ENCODE data around the gene MPZL1. TPM values are rescaled to one million over a fixed set of nuclear protein-coding genes. Genes with fewer than 3 reads are reported as not detected.
"Not testable (repeated sequence)": the region's sequence is repeated elsewhere in the genome, so short reads cannot be mapped to it uniquely, and the experiment has no call there.

MPZL1 gene
- total and polyA plus RNA-seq, 3 experiments from 2014 or later: 8.2 to 17.9 (median 15.6) TPM

- H3K27me3 Mint-ChIP-seq: peaks cover 0 to 1% of the 10 kb centered on the region in 2 donors
- no peaks in the 10 kb centered on the region for H3K36me3 Mint-ChIP-seq
- no peak overlapping the region for H3K4me3 Mint-ChIP-seq
- no peaks in the 10 kb centered on the region for H3K9me3 ChIP-seq (ENCODE audit: low read length)
- ChIA-PET POLR2A (no interaction called here), CTCF (interaction anchor here (0.7 to 1.0 kb wide), 2 partner anchors 10 to 88 kb away, joined by 3 read pairs; no protein-coding TSS in a partner anchor)
- H3K27me3 ChIP-seq (ENCODE audit: insufficient read depth, low read length, poor library complexity, severe bottlenecking): no peaks in the 10 kb centered on the region
- H3K27ac ChIP-seq (ENCODE audit: low read depth, low read length): no peak overlapping the region
- H3K36me3 ChIP-seq (ENCODE audit: insufficient read depth, low read length): no peaks in the 10 kb centered on the region
- H3K27ac Mint-ChIP-seq: no peak overlapping the region
- H3K4me1 ChIP-seq (ENCODE audit: insufficient read depth, low read length): peaks cover 16% of the 10 kb centered on the region
- DNase-seq: no peak
- no peak overlapping the region for H3K4me3 ChIP-seq (ENCODE audit: low read length)
- H3K9me3 Mint-ChIP-seq: no peaks in the 10 kb centered on the region
- peaks cover 13 to 21% (median 15%) of the 10 kb centered on the region in 3 donors for H3K4me1 Mint-ChIP-seq
These were observed 78.0 kb downstream of the MPZL1 start for GRCh38 chr1:167799747-167800146.

- Histone ChIP-seq H3K4me3 (ENCODE audit: low read length) (no peak overlapping the region), H3K36me3 (ENCODE audit: insufficient read depth, low read length) (no peaks in the 10 kb centered on the region), H3K27ac (ENCODE audit: low read depth, low read length) (no peak overlapping the region), H3K9me3 (ENCODE audit: low read length) (no peaks in the 10 kb centered on the region), H3K4me1 (ENCODE audit: insufficient read depth, low read length) (peaks cover 21% of the 10 kb centered on the region), H3K27me3 (ENCODE audit: insufficient read depth, low read length, poor library complexity, severe bottlenecking) (no peaks in the 10 kb centered on the region)
- H3K36me3 Mint-ChIP-seq: no peaks in the 10 kb centered on the region
- ChIA-PET CTCF (interaction anchor here (0.9 kb wide), 1 partner anchor 282 kb away, joined by 3 read pairs; no protein-coding TSS in a partner anchor), POLR2A (no interaction called here)
- H3K27me3 Mint-ChIP-seq: peaks cover 0 to 1% of the 10 kb centered on the region in 2 donors
- no peak for DNase-seq
- H3K9me3 Mint-ChIP-seq: no peaks in the 10 kb centered on the region
- no peak overlapping the region for H3K27ac Mint-ChIP-seq
- no peak overlapping the region for H3K4me3 Mint-ChIP-seq
- H3K4me1 Mint-ChIP-seq: peaks cover 19 to 26% (median 20%) of the 10 kb centered on the region in 3 donors
These were observed 78.5 kb downstream of the MPZL1 start for GRCh38 chr1:167800251-167800650.

- Histone ChIP-seq H3K4me3 (ENCODE audit: low read length) (no peak overlapping the region), H3K27me3 (ENCODE audit: insufficient read depth, low read length, poor library complexity, severe bottlenecking) (no peaks in the 10 kb centered on the region), H3K4me1 (ENCODE audit: insufficient read depth, low read length) (peaks cover 25% of the 10 kb centered on the region), H3K27ac (ENCODE audit: low read depth, low read length) (no peak overlapping the region), H3K36me3 (ENCODE audit: insufficient read depth, low read length) (no peaks in the 10 kb centered on the region), H3K9me3 (ENCODE audit: low read length) (no peaks in the 10 kb centered on the region)
- H3K36me3 Mint-ChIP-seq: no peaks in the 10 kb centered on the region
- ChIA-PET CTCF (interaction anchor here (0.9 to 2.4 kb wide), 5 partner anchors 11 to 202 kb away, joined by 3 to 6 read pairs (median 3); no protein-coding TSS in a partner anchor), POLR2A (no interaction called here)
- H3K27ac Mint-ChIP-seq: peak overlapping the region in 2 of 8 donors; percentile 61 to 88
- H3K4me3 Mint-ChIP-seq: peak overlapping the region in 1 of 7 donors; percentile 43
- H3K27me3 Mint-ChIP-seq: peaks cover 0 to 1% of the 10 kb centered on the region in 2 donors
- no peak for DNase-seq
- H3K9me3 Mint-ChIP-seq: no peaks in the 10 kb centered on the region
- H3K4me1 Mint-ChIP-seq: peaks cover 24 to 31% (median 27%) of the 10 kb centered on the region in 3 donors
These were observed 80.5 kb downstream of the MPZL1 start for GRCh38 chr1:167802235-167802634.

- H3K4me1 ChIP-seq (ENCODE audit: insufficient read depth, low read length): peaks cover 25% of the 10 kb centered on the region
- peak; percentile 61 to 85 (median 70) for DNase-seq
- CTCF ChIA-PET: interaction anchor here (0.6 to 1.8 kb wide), 5 partner anchors 12 to 202 kb away, joined by 3 to 6 read pairs (median 3); no protein-coding TSS in a partner anchor
- POLR2A ChIA-PET: interaction anchor here (0.6 kb wide), 1 partner anchor 132 kb away, joined by 3 read pairs; no protein-coding TSS in a partner anchor
- Mint-ChIP-seq H3K27ac (peak overlapping the region in 7 of 8 donors; percentile 46 to 89 (median 81)), H3K4me3 (peak overlapping the region in 5 of 7 donors; percentile 38 to 69 (median 51)), H3K27me3 (peaks cover under 1 to 1% of the 10 kb centered on the region in 2 donors), H3K36me3 (no peaks in the 10 kb centered on the region), H3K4me1 (peaks cover 24 to 30% (median 27%) of the 10 kb centered on the region in 3 donors), H3K9me3 (no peaks in the 10 kb centered on the region)
- no peak overlapping the region for H3K4me3 ChIP-seq (ENCODE audit: low read length)
- H3K27me3 ChIP-seq (ENCODE audit: insufficient read depth, low read length, poor library complexity, severe bottlenecking): no peaks in the 10 kb centered on the region
- H3K27ac ChIP-seq (ENCODE audit: low read depth, low read length): no peak overlapping the region
- H3K36me3 ChIP-seq (ENCODE audit: insufficient read depth, low read length): no peaks in the 10 kb centered on the region
- no peaks in the 10 kb centered on the region for H3K9me3 ChIP-seq (ENCODE audit: low read length)
These were observed 81.8 kb downstream of the MPZL1 start for GRCh38 chr1:167803358-167804207.

- H3K9me3 Mint-ChIP-seq: no peaks in the 10 kb centered on the region
- Histone ChIP-seq H3K27me3 (ENCODE audit: insufficient read depth, low read length, poor library complexity, severe bottlenecking) (no peaks in the 10 kb centered on the region), H3K4me3 (ENCODE audit: low read length) (peak overlapping the region; percentile 15), H3K4me1 (ENCODE audit: insufficient read depth, low read length) (peaks cover 25% of the 10 kb centered on the region), H3K9me3 (ENCODE audit: low read length) (no peaks in the 10 kb centered on the region), H3K27ac (ENCODE audit: low read depth, low read length) (no peak overlapping the region), H3K36me3 (ENCODE audit: insufficient read depth, low read length) (no peaks in the 10 kb centered on the region)
- peak overlapping the region in 5 of 7 donors; percentile 13 to 72 (median 48) for H3K4me3 Mint-ChIP-seq
- peak in 2 of 5 donors; percentile 31 to 36 for DNase-seq
- CTCF ChIA-PET: no interaction called here
- POLR2A ChIA-PET: no interaction called here
- peaks cover 1 to 10% of the 10 kb centered on the region in 2 donors for H3K27me3 Mint-ChIP-seq
- H3K27ac Mint-ChIP-seq: peak overlapping the region; percentile 54 to 91 (median 89)
- H3K36me3 Mint-ChIP-seq: peaks cover 0 to 4% (median 0%) of the 10 kb centered on the region in 3 donors
- H3K4me1 Mint-ChIP-seq: peaks cover 24 to 30% (median 27%) of the 10 kb centered on the region in 3 donors
These were observed 83.3 kb downstream of the MPZL1 start for GRCh38 chr1:167805041-167805556.

- H3K4me1 ChIP-seq (ENCODE audit: insufficient read depth, low read length): peaks cover 25% of the 10 kb centered on the region
- H3K4me3 ChIP-seq (ENCODE audit: low read length); CTCF ChIA-PET; H3K27me3 ChIP-seq (ENCODE audit: insufficient read depth, low read length, poor library complexity, severe bottlenecking); H3K36me3 Mint-ChIP-seq; H3K9me3 Mint-ChIP-seq; POLR2A ChIA-PET; H3K36me3 ChIP-seq (ENCODE audit: insufficient read depth, low read length); H3K27ac ChIP-seq (ENCODE audit: low read depth, low read length); H3K4me3 Mint-ChIP-seq; H3K9me3 ChIP-seq (ENCODE audit: low read length); DNase-seq: not testable (repeated sequence)
- peaks cover 6 to 12% of the 10 kb centered on the region in 2 donors for H3K27me3 Mint-ChIP-seq
- H3K4me1 Mint-ChIP-seq: peaks cover 24 to 30% (median 27%) of the 10 kb centered on the region in 3 donors
- H3K27ac Mint-ChIP-seq: peak overlapping the region in 1 of 8 donors; percentile 76
These were observed 84.5 kb downstream of the MPZL1 start for GRCh38 chr1:167806235-167806634.

GRCh38 chr1:167806676-167807075, 84.9 kb downstream of the MPZL1 start:
- POLR2A ChIA-PET; H3K27ac Mint-ChIP-seq; DNase-seq; H3K9me3 Mint-ChIP-seq; CTCF ChIA-PET; H3K27ac ChIP-seq (ENCODE audit: low read depth, low read length); H3K36me3 ChIP-seq (ENCODE audit: insufficient read depth, low read length); H3K27me3 ChIP-seq (ENCODE audit: insufficient read depth, low read length, poor library complexity, severe bottlenecking); H3K4me3 Mint-ChIP-seq; H3K4me3 ChIP-seq (ENCODE audit: low read length); H3K9me3 ChIP-seq (ENCODE audit: low read length); H3K36me3 Mint-ChIP-seq: not testable (repeated sequence)
- peaks cover 25% of the 10 kb centered on the region for H3K4me1 ChIP-seq (ENCODE audit: insufficient read depth, low read length)
- H3K4me1 Mint-ChIP-seq: peaks cover 24 to 30% (median 27%) of the 10 kb centered on the region in 3 donors
- peaks cover 8 to 12% of the 10 kb centered on the region in 2 donors for H3K27me3 Mint-ChIP-seq

GRCh38 chr1:167808104-167808503, 86.3 kb downstream of the MPZL1 start:
- no peak for DNase-seq

More at GRCh38 chr1:167808104-167808503, 86.3 kb downstream of the MPZL1 start:
- Mint-ChIP-seq H3K9me3 (peaks cover 7 to 14% (median 10%) of the 10 kb centered on the region in 5 donors), H3K4me1 (peaks cover 24 to 29% (median 27%) of the 10 kb centered on the region in 3 donors), H3K27ac (no peak overlapping the region), H3K4me3 (no peak overlapping the region), H3K27me3 (peaks cover 9 to 21% of the 10 kb centered on the region in 2 donors), H3K36me3 (peaks cover 0 to 19% (median 1%) of the 10 kb centered on the region in 3 donors)
- Histone ChIP-seq H3K9me3 (ENCODE audit: low read length) (no peaks in the 10 kb centered on the region), H3K36me3 (ENCODE audit: insufficient read depth, low read length) (no peaks in the 10 kb centered on the region), H3K4me1 (ENCODE audit: insufficient read depth, low read length) (peaks cover 25% of the 10 kb centered on the region), H3K27me3 (ENCODE audit: insufficient read depth, low read length, poor library complexity, severe bottlenecking) (no peaks in the 10 kb centered on the region), H3K27ac (ENCODE audit: low read depth, low read length) (no peak overlapping the region), H3K4me3 (ENCODE audit: low read length) (no peak overlapping the region)
- CTCF ChIA-PET: no interaction called here
- POLR2A ChIA-PET: interaction anchor here (0.6 kb wide), 1 partner anchor 266 kb away, joined by 3 read pairs; no protein-coding TSS in a partner anchor

All from CD8-positive, alpha-beta memory T cell (primary cell).